Activated CD4-positive, alpha-beta T cell treated with anti-CD3 and anti-CD28 coated beads, Interleukin-10, Interleukin-2, amounts not matched to agents 100 ng/mL and 50 ng/mL, durations not matched to agents 16 hours and 8 hours (primary cell): ENCODE results near the gene NR4A2.
"Not testable (repeated sequence)": the region's sequence is repeated elsewhere in the genome, so short reads cannot be mapped to it uniquely, and the experiment has no call there.

Source experiments
- DNase-seq: peaks from one replicate; pipeline ENCODE4 v3.0.0-alpha.2; 2020

The NR4A2 gene

DNA sequence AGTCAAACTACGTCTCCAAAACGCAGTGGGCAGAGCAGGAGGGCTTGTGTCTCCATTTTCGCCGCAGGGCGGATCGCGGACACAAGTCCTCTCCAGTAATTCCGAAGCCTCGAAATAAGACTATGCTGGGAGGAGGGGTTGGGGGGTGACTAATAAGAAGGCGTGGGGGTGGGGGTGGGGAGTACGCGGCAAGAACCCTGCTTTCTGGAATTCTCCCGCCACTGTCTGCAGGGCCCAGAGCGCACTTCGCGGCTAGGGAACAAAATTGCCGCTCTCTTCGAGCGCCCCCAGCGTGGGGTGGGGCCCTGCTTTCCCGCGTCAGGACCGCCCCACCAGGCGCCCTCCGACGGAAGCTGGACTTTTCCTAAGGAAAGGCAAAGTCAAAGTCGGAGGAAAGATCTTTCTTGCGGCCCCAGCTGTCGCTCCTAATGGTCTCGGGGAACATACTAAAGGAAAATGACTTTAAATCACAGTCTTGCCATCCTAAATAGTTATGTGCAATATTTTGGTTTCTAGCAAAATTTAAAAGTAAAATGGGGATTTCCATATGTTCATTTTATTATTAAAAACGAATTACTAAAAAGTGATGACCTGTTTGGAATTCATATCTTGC is 11.9 kb downstream of the NR4A2 start:
- no peak for DNase-seq

- no peak for DNase-seq
Observed at GRCh38 chr2:156319811-156320485, 12.6 kb downstream of the NR4A2 start.

- DNase-seq: no peak
Observed at GRCh38 chr2:156317631-156318030, 14.9 kb downstream of the NR4A2 start.

GRCh38 chr2:156311976-156312375 is 20.5 kb downstream of the NR4A2 start:
- no peak for DNase-seq

DNA sequence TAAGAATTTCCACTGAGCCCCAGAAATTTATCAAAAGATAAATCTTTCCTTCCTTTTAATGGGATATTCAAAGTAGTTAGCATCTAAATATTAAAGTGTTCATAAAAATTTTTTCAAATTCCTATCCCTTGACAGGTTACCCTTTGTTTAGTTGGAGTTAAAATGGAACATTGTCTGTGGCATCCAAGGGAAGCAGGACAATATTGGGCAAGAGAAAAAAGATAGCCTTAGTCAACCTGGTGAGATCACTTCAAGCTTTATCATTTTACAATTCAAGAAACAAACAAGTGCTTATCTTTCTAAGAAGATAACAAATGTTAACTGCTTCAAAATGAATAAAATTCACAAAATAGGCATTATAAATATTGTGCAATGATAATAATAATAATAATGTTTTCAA is 21.7 kb downstream of the NR4A2 start:
- DNase-seq: no peak

DNA sequence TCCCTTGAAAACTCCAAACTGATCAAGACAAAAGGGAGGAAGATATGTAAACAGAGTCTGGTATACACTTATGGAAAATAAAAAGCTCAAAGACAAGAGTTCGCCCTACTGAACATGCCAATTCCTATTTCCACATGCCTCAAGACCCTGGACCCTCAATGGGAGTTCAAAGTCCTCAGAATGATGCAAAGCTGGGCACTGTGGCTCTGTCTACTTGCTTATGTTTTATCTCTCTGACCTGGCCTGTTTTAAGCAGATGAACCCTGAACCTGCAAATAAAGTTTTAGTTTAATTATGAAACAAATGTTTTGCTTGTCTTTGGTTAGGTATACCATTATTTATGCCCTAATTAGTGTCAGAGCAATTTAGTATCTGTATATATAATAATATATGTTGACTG is 22.6 kb downstream of the NR4A2 start:
- DNase-seq: no peak

DNA sequence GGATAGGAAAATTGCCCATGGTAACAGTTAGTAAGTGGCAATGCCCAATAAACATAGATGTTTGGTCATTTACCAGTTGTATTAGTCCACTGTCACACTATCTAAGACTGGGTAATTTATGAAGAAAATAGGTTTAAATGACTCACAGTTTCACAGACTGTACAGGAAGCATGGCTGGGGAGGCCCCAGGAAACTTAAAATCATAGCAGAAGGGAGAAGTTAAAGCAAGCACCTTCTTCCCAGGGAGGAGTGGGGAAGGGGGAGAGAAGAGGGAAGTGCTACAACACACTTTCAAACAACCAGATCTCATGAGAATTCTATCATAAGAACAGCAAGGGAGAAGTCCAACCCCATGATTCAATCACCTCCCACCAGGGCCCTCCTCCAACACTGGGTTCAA is 23.4 kb downstream of the NR4A2 start:
- DNase-seq: no peak

DNA sequence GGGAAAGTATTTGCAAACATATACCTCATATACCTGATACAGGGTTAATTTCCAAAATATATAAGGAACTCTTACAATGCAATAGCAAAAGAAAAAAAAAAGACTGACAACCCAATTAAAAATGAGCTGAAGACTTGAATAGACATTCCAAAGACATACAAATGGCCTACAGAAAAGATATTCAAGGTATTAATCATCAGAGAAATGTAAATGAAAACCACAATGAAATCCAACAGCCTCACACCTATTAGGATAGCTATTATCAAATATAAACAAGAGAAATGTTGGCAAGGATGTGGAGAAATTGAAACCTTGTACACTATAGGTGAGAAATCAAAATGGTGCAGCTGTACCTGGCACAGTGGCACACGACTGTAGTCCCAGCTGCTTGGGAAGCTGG is 25.7 kb downstream of the NR4A2 start:
- DNase-seq: no peak

DNA sequence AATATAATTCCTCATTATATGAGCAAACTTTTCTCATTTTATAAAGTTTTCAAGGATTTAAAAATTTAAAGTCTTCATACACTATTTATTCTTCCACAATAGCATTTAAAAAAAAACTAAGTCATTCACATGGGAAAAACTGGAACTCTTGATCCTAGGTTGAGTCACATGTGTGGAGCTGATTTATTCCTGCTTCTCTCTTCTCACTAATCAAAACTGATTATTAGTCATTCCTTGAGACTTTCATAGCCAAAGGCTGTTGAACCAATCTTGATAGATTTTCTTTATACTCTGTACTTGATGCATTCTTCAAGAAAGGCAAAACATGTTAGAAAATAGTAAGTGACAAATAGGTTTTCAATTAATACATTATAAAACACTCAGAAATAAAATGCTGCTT is 27.4 kb downstream of the NR4A2 start:
- DNase-seq: no peak

GRCh38 chr2:156300337-156300736 is 32.2 kb downstream of the NR4A2 start:
- DNase-seq: no peak

DNA sequence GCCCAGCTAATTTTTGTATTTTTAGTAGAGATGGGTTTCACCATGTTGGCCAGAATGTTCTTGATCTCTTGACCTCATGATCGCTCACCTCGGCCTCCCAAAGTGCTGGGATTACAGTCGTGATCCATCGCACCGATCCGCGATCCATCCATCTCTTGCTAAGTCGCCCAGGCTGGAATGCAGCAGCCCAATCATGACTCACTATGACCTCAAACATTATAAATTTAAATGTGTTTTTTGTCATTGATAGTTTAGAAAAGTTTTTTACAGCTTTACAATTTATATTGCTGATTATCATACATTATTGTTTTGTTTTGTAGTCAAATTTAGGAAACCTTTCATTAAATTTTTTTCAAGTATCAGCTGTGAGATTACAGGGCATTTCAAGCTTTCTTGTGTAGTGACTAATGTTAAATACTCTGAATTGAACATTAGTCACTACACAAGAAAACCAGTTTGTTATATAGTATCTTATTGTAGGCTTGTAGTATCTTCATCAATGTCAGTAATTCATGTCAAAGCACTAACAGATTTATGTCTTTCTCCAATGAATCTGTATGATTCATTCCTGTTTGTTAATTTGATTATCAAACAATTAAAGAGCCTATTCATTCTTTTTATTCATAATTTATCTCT is 37.5 kb downstream of the NR4A2 start:
- DNase-seq: no peak

DNA sequence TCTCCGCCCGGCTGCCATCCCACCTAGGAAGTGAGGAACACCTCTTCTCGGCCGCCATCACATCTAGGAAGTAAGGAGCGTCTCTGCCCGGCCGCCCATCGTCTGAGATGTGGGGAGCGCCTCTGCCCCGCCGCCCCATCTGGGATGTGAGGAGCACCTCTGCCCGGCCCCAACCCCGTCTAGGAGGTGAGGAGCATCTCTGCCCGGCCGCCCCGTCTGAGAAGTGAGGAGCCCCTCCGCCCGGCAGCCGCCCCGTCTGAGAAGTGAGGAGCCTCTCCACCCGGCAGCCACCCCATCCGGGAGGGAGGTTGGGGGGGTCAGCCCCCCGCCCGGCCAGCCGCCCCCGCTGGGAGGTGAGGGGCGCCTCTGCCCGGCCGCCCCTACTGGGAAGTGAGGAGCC is 39.1 kb downstream of the NR4A2 start:
- not testable (repeated sequence) for DNase-seq

DNA sequence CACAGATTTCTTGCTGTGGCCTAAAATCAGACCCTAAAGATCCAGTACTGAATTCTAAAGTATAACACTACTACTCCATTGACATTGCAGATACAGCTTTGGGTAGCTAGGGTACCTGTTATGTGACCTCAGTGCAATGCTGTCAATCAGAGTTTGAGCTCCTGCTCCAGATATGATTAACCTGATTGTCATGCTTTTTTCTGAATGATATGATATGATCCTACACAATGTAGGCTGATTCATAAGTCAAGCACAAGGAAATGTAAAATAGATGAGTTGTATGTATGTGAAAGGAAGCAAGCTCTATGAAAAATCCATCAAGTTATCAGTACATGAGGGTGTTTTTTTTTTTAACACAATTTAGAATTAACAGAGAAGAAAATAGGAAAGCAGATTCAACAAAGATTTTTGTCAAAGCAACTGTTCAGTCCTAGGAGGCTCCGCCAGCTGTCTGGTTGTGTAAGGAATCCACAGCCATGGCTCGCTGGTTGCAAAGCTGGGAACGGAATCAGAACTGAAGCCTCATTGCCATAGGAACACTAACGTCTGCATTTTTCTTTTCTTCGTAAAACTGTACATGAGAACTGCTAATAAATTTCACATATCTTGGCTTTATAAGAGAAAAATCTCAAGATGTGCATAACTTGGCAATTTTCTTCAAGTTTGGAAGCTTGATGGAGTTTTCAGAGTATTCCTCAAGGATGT is 52.9 kb downstream of the NR4A2 start:
- no peak for DNase-seq
